Stimulated activated CD4-positive, alpha-beta T cell treated with anti-CD3 and anti-CD28 coated beads, Interleukin-1b, Interleukin-23, amount 100 ng/mL, for 48 hours (primary cell): ENCODE data around the gene SH2D7.

Experiments used
- DNase-seq: peaks from one replicate; pipeline ENCODE4 v3.0.0-alpha.2; 2020

Gene SH2D7

DNA sequence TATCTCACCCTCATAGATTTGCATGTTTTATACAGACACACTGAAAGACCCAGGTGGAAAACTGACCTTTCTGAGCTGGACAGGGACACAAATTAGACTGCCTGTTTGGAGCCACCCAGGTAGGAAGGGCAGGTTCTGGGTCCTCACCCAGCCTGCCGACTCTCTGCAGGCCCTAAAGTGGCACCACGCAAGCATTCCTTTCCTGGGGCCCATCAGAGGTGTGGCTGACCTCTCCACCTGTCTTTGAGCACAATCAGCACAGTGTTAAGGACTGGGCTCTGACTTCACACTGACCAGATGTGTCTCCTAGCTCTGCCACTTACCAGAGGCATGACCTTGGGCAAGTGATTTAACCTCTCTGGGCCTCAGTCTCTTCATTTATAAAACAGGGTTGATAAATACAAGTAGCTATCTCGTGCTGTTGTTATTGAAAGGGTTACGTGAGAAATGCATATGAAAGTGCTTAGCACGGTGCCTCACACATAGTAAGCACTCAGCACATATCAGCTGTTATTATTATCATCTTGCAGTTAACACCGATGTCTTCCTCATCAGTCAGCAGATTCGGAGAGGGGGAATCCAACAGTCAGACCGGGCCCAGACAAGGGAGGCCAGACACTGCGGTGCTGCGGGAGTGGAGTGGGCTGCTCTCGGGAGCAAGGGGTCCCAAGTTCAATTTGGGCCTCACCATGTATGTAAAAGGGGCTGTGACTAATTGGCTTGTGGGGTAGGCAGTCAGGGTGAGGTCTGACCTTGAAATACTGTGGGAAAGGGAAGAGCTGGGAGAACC lies 12.9 kb upstream of the SH2D7 start:
- no peak for DNase-seq

GRCh38 chr15:78080088-78080460 lies 12.3 kb upstream of the SH2D7 start:
- DNase-seq, result no peak

GRCh38 chr15:78082106-78082742 lies 10.1 kb upstream of the SH2D7 start:
- DNase-seq, result no peak

DNA sequence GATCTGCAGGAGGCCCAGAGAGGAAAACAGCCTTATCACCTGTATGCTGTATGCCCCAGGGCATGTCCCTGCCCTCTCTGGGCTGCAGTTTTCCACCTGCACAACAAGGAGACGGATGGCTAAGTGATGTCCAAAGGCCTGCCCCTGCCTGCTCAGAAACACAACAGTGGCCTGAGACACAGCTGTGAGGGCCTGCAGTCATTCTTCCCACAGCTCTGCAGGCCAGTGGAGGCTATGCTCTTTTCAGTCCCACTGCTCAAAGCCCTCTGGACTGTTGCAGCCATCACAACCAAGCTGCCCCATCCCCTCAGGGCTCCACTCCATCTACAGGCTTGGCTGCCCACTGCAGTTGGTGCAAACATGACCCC lies 9.6 kb upstream of the SH2D7 start:
- no peak for DNase-seq

- DNase-seq, result no peak
Measured at GRCh38 chr15:78083186-78083585, 9.2 kb upstream of the SH2D7 start.

- no peak for DNase-seq
Measured at GRCh38 chr15:78083687-78084448, 8.5 kb upstream of the SH2D7 start.

DNA sequence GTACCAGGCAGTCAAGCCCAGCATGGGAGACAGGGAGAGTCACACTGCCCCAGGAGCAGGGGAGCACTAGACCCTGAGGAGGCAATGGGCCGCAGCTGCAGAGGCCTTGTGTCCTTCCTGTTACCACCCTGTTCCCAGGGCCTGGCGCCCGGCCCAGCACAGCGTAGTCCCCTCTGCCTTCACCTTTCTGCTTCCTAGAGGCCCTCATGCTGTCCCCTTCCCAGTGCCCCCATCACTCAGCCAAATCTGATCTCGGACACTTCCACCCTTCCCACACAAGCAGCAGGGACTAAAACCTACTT lies 8.0 kb upstream of the SH2D7 start:
- DNase-seq, result no peak

DNA sequence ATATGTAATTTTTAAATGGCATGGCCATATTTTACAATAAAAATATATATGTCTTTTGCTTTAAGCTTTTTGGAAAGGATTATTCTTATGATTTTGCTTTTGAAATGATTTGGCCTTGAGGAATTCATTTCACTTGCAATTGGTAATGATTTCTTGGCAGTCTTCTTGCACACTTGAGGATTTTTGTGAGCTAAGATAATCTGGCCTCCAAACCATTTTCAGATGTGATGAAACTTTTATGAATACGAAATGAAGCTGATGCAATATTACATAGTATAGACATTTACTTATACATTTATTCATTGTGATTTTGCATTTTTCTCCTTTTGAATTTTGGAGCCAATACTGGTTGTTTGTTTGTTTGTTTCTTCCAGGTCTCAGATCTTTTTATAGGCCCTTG lies 6.4 kb upstream of the SH2D7 start:
- DNase-seq, result no peak

DNA sequence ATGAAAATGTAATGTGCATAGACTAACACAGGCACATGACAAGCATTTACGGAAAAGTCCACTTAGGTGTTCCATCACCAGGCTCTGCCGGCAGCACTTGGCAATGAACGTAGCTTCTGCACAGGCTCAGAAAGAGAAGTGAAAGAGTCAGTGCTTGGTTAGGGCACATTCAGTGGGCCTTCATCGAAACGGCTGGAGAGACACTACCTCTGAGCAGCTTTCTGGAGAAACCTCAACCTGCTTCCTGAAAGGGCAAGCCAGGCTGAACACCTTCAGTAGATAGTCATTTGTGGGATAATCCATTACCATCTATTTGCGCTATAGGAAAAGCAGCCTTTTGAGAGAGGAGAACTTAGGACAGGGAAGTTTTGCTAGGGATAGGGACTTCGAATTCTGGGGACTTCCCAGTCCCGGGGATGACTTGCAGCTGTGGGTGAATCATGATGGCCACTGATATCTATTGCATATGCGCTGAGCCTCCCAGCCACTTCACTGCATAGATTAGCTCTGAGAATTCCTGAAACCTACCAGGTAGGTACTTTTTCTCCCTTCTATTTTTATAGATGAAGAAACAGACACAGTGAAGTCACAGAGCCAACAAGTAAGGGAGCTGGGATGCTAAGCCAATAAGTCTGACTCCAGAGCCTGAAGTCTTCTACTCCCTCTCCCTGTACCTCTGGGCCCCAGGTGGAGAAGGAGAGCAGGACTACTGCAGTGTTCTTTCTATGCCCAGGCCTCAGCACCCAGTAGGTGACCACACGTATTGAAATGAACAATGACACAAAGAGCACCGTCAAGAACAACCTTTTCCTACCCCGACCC lies 4.2 kb upstream of the SH2D7 start:
- DNase-seq, result no peak

- DNase-seq, result no peak
Measured at GRCh38 chr15:78088773-78089080, 3.6 kb upstream of the SH2D7 start.

DNA sequence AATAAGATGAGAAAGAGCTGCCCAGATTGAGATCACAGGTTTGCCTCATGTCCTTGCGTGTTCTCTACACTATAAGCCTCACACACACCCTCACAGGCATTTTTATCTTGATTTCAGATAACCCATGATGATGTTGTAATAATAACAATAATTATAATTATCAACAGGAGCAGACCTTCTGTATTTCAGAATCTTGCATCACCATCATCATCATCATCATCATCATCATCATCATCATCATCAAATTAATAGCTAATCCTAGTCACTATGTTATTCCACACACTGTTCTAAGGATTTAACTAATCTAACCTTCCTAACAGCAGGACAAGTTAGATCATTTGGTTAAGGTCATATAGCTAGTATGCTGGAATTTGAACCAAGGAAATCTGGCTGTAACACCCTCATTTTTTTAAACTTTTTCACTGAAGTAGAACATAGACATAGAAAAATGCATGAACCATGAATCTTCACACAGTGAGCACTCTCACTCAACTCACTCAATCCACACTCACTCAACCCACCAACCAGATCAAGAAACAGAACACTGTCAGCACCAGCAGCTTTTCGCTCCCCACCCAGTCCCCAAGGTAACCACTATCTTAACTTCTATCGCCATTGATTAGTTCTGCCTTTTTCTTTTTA lies 1.8 kb upstream of the SH2D7 start:
- no peak for DNase-seq

- no peak for DNase-seq
Measured at GRCh38 chr15:78093242-78094020, 1.1 kb downstream of the SH2D7 start.

- no peak for DNase-seq
Measured at GRCh38 chr15:78097667-78098066, 5.3 kb downstream of the SH2D7 start.

DNA sequence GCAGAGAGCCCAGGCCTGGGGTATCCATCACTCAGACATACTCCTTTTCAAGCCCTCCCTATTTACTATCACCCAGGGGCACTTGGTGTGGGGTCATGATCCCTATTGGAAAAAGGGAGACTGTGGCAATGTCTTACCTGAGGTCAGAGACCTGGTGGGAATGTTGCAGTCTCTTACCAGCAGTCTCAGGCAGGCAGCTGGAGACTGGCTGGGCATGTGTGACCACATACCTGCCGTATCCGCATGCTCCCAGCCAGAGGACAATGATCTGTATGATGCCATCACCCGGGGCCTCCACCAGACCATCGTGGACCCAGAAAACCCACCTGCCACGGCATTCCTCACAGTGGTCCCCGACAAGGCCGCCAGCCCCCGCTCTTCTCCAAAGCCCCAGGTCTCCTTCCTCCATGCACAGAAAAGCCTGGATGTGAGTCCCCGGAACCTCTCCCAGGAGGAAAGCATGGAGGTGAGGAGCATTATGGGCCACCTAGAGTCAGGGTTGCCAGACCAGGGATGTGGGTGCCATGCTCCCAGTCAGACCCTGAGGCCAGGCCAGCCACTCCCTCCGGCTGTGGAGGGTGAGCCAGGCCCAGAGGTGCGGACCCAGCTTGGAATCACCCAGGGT lies 5.9 kb downstream of the SH2D7 start:
- DNase-seq, result no peak

- DNase-seq, result no peak
Measured at GRCh38 chr15:78100886-78101285, 8.5 kb downstream of the SH2D7 start.

DNA sequence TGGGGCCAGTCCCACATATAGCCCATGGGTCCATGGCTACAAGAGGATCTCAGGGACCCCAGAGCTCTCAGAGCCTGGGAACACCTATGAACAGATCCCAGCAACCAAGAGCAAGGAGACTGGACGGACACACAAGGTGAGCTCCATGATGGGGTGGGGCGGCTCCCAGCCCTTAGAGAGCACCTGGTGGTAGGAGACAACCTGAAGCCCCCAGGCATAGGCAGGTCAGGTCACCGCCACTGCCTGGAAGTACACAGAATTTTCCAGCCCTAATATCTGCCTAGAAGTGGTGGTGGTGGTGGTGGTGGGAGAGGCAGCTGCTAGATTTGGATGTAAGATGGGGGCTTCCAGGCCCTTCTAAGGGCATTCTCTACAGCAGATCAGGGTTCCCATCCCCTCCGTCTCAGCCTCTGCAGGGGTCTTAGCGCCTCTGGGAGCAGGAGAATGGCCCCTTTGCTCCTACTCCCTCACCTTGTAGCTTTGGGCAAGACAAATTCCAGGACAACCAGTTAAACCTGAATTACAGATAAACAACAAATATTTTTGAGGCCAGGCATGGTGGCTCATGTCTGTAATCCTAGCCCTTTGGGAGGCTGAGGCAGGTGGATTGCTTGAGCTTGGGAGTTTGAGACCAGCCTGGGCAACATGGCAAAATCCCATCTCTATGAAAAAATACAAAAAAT lies 9.2 kb downstream of the SH2D7 start:
- DNase-seq, result no peak

GRCh38 chr15:78102211-78102610 lies 9.8 kb downstream of the SH2D7 start:
- DNase-seq, result no peak

DNA sequence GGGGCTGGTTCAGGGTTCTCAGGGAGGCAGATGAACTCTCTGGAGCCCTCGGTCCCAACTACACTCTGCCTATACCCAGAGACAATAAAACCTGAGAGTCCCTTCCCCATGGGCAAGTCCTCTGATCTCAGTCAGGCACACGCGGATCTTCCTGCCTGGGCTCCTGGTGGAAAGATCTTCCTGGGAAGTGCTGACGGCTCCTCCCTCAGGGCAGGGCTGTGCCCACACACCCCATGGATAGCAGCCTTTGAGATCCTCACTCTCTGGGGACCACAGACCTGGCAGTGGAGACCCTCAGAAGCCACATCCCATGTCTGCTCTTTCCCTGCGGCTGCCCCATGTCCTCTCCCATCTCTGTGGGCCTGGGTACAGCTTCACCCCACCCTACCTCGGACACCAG lies 10.4 kb downstream of the SH2D7 start:
- DNase-seq, result no peak

- DNase-seq, result peak; percentile 70
Measured at GRCh38 chr15:78103406-78104118, 11.2 kb downstream of the SH2D7 start.

DNA sequence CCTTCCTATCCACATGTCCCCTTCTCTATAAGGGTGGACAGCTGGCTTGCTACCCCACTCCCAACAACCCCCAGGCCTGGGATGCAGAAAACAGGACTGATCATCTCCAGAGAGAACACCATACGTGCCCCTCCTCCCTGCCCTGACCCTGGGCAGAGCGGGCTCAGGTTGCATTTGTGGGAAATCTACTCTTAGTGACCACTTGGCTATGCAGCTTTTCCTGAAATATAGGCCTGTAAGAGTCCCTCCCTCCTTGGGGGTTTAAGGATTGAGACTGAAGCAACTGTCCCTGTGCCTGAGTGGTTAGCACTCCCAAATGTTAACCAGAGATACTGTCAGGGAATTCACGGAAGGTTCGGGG lies 11.7 kb downstream of the SH2D7 start:
- no peak for DNase-seq
